Measurements from ENCODE around the gene ARID3B. TPM values are rescaled to one million over a fixed set of nuclear protein-coding genes. Genes with fewer than 3 reads are reported as not detected.
"Not testable (repeated sequence)": the region's sequence is repeated elsewhere in the genome, so short reads cannot be mapped to it uniquely, and the experiment has no call there.

ARID3B gene
- total RNA-seq, 1 donor: 11.0 TPM

DNA sequence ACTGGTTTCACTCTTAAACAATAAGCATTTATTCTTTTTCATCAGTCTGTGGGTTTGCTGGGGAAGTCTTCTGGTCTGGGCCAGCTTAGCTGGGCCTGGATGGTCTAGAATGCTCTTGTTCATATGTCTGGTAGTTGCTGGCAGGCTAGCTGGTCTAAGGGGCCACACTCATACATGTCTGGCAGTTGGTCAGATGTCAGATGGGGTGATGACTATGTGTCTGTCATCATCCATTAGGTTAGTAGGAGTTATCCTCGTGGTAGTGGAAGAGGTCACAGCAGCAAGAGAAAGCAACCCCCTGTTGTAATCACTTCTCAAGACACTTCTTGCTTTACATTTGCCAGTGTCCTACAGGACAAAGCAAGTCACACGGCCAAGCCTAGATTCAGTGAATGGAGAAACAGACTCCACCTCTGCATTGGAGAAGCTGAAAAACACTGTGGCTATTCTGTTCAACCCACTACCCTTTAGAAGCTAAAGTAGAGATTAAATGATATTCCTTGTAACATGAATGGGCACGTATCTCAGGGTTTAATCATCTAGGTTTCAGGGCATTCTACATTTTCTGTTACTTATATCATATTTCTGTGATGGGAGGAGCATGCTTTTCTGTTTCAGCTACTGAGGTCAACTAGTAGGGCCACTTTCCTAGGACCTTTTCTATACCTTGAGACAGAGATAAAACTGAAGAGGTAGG lies 5.5 kb upstream of the ARID3B start:
- DNase-seq (ENCODE audit: low read depth in 2 of 3, low spot score in 2 of 3): no peak

DNA sequence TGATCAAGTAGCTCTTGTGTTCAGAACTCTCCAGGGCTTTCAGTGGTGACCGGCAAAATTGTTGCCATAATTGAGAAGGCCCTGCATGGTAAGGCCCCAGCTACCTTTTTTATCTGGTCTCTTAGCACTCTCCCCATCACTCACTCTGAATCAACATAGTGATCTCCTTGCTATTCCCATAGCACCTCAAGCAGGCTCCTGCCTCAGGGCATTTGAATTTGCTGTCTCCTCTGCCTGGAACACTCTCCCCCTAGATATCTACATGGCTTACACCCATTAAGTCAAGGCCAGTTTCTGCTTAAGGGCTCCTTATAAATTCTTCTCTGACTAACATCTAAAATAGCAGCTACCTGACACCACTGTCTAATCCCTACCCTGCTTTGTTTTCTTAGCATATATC lies 3.3 kb upstream of the ARID3B start:
- no peak for DNase-seq (ENCODE audit: low read depth in 2 of 3, low spot score in 2 of 3)

DNA sequence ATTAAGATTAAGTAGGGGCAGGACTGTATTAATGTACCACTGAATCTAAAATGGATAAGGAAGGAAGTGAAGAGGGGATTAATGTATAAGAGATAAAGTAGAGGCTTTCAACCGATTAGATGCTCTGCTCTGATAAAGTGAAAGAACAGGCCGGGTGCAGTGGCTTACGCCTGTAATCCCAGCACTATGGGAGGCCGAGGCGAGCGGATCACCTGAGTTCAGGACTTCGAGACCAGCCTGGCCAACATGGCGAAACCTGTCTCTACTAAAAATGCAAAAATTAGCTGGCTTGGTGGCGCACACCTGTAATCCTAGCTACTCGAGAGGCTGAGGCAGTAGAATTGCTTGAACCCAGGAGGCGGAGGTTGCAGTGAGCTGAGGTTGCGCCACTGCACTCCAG lies 1.5 kb upstream of the ARID3B start:
- not testable (repeated sequence) for DNase-seq (ENCODE audit: low read depth in 2 of 3, low spot score in 2 of 3)

DNA sequence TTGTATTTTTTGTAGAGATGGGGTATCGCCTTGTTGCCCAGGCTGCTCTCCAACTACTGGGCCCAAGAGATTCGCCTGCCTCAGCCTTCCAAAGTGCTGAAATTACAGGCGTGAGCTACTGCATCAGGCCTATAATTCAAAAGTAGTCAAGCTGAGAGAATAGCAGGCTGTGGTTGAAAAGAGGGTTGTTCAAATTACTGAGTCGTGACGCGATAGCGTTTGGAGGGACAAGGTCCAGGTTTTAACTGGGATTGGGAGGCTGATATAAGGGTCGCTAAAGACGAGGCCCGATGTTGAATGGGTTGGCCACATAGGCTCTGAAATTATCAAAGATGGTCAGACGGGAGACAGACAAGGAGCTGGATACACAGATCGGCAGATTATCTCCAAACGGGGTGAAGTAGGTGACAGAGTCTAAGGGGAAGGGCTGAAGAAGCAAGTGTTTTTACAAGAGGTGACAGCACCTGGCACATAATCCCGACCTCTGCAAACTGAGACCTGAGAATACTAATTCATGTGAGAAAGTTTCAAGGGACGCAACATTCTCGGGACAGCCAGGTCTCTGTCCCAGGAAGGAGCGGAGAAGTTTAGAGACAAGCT lies 759 bp upstream of the ARID3B start:
- DNase-seq (ENCODE audit: low read depth in 2 of 3, low spot score in 2 of 3): peak in 1 of 3 donors; percentile 3

DNA sequence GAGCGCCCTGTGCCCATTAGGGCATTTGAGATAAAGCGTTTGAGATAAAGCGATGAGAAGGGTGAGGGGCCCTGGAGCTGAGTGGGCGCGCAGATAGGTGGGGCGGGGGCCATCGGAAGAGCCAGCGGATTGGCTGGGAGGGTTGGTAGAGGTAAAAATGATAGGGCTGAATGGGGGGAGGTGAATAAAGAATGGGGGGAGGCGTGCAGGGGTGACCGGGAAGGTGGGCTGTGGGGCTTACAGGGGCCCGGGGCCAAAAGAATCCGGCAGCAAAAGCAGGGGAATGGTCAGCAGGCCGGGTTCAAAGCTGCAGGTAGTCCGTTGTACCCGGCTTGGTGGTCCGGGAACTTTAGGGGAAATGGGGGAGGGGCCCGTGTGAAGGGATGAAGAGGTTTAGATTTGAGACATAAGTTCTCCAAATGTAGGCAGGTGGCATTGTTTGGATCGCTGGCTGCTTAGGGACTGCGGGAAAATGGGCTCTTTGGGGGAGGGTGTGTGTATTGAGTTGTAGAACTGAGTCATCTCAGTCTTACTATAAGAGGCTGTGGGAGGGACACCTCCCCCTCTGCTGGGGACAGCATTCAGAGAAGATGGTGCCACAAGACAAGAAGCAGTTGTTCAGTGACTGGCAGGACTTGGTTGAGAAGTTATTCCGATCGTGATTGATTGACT lies 610 bp downstream of the ARID3B start:
- DNase-seq (ENCODE audit: low read depth in 2 of 3, low spot score in 2 of 3): peak; percentile 24 to 66 (median 64)

DNA sequence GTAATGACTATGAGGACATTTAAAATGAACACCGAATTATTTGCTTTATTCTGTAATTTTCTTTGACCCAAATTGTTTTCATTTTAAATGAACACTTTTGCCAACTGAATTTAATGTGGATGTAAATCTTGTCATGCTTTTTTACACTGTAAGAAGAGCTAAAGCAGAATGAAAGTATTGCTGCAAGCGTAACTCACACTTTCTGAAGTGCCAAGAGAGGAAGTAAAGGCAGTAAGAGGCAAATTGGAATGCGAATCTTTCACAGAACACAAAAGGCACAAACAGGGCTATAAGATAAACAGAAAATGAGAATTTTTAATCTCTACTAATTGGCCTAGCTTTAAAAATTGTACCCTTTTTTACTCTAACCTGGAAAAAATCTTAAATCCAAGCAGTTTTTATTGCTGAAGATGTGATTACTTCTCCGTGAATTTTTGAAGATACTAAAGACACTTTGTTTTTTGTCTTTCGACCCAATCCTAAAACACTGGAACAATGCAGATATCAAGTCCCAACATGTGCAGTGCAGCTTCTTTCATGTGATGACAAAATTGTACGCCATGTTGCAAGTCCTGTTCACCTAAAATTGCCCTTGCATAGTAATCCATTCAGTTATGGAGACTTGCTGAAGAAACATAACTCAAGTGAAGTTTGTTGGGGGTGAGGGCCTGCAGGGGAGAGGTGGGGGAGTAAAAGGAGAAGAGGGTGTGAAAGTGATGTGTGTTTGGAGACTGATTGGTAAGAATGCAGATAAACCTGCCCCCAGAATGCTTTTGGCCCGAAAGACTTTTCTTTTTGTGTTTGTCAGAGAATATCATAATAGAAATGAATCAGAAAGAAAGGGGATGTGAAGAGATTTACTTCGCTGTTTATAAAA lies 1.4 kb downstream of the ARID3B start:
- DNase-seq (ENCODE audit: low read depth in 2 of 3, low spot score in 2 of 3): no peak

DNA sequence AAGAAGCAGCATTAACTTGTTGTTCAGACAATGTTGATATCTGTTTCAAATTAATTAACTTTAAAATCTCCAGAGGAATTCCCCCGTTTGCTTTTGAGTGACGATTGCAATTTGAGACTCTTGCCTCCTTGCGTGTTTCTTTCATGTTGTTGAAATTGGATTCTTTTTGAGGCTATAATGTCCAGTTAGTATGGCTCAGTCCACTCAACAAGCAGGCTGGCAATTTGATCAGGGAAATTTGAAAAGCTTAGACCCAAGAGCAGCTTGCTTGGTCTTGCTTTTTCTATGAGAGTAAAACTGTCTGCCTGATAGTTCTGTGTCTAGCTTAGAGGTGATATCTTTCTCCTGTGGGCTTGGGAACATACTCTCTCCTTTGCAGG lies 2.0 kb downstream of the ARID3B start:
- no peak for DNase-seq (ENCODE audit: low read depth in 2 of 3, low spot score in 2 of 3)

DNA sequence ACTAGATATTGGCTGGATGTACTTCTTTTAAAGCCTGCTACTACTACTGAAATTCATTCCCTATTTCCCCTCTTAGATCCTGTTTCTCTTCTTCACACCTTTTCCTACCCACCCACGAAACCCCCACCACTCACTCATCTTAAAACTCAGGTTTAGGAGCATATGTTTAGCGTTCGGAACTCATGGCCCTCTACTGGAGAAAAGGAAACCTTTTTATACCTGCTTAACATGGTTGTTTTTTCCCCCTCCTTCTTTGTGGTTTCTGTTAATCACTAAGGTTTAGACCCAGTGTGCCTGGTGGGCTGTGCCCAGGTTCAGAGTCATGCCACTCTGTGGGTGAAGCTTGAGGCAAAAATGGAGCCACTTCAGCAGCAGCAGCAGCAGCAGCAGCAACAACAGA lies 2.6 kb downstream of the ARID3B start:
- peak in 2 of 3 donors; percentile 37 to 40 for DNase-seq (ENCODE audit: low read depth in 2 of 3, low spot score in 2 of 3)

DNA sequence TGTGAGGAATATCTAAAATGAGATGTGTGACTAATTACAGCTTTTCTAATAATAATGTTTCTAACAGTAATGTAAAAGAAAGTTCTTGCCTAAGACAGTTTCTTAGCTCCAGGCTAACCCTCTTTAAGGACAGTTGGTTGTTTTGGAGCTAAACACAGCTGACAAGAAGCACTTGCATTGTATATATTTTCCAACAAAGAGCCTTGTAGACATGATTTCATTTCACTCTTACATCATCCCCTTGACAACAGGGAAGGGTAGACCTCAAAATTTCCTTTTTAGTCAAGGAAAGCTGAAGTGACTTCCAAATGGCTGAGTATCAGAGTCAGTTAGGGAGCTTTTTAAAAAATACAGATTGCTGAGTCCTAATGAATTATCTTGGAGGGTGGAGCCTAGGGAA lies 4.1 kb downstream of the ARID3B start:
- no peak for DNase-seq (ENCODE audit: low read depth in 2 of 3, low spot score in 2 of 3)

DNA sequence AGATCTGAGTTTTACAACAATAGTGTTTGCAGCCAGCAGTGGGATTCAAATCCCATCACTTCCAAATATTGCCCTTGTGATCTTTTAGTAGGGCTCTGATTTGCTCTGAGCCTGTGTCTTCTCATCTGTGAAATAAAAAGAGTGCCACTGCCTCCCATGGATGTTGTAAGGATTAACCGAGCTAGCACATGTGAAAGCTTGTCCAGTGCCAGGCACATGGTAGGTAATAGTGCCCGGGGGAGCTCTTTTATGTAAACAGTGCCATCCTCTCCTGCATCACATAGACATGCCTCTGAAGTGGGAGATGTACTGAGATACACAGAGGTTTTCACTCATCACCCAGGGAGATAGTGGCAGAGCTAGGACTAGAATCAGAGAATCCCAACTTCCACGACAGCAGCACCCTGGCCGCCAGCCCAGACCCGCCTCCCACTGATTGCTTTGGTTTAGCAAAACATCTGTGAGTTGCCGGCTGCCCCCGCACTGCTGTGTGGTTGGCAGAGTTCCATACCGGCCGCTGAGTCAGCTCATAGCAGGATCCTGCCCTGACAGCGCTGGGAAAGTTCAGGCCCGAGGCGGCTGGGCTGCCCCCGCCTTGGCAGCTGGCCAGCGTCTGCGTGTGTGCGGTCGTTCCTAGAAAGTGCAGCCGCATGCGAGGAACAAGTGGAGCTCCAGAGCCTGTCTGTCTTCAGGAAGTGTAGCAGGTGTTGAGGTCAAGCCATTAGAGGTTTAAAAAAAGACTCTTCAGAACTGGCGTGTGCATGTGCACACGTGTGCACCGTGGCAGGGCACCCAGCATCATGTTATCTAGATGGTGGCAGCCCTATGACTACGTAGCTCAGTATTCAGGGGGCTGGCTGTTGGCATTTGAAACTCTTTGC lies 5.0 kb downstream of the ARID3B start:
- DNase-seq (ENCODE audit: low read depth in 2 of 3, low spot score in 2 of 3): peak; percentile 73 to 99 (median 98)

DNA sequence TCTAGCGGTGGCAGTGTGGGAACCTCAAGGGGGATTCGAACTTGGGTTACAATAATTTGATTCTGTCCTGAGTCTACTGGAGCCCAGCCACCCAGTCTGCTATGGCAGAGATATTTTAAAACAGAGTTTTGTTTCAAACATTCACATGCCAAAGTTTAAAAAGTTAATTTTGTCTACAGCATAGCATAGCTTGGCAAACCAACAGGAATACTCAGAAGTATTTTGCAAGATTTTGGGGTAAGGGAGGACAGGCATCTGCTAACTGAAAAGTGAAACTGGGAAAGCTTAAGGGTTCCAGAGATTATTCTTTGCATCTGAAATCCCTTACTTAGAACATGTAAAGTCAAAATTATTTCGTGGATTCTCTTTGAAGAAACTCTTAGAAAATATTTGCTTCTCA lies 6.6 kb downstream of the ARID3B start:
- no peak for DNase-seq (ENCODE audit: low read depth in 2 of 3, low spot score in 2 of 3)

DNA sequence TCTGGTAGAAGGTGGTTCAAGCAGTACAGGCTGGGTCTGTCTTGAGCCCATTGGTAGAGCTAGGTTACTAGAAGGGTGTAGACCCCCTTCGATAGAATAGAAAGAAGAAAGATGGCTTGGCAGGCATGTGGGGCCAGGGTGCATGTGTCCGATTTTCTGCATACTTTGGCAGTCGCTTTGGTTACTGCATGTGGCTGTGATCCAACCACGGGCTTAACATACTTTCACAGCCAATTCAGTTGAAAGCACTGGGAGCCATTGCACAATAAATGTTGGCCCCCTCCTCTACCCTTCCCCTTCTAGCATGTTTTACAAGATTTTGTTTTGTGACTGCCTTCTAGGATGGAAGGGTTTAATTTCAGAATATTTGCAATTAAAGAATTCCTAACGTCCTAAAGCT lies 7.2 kb downstream of the ARID3B start:
- DNase-seq (ENCODE audit: low read depth in 2 of 3, low spot score in 2 of 3): no peak

DNA sequence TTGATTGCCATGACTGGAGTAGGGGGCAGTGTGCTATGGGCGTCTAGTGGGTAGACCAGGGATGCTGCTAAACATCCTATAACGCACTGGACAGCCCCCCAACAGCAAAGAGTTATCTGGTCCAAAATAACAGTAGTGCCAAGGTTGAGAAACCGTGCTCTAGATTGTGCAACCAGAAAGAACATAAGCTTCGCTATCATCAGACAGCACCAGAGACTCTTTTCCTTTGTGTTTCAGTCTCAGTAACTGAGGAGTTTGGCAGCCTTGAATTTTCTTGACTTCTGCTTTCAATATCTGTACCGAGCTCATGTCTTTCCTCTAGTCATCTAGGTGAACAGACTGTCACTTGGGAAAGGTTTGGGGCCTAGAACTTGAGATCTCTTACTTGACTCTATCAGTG lies 8.8 kb downstream of the ARID3B start:
- DNase-seq (ENCODE audit: low read depth in 2 of 3, low spot score in 2 of 3): no peak

DNA sequence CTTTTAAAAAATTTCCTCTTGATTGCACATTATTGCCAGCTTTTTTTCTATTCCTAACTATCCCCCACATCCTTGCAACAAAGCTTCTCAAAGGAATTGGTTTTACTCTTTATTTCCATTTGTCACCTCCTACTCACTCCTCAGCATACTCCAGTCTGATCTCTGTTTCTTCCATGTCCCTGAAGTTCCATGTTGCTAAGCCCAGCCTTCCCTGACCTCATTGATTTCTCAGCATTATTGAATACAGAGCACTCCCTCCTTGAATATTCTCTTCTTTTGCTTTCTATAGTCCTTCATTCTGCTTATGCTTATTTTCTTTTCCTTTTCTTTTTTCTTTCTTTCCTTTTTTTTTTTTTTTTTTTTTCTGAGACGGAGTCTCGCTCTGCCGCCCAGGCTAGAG lies 10.7 kb downstream of the ARID3B start:
- no peak for DNase-seq (ENCODE audit: low read depth in 2 of 3, low spot score in 2 of 3)

DNA sequence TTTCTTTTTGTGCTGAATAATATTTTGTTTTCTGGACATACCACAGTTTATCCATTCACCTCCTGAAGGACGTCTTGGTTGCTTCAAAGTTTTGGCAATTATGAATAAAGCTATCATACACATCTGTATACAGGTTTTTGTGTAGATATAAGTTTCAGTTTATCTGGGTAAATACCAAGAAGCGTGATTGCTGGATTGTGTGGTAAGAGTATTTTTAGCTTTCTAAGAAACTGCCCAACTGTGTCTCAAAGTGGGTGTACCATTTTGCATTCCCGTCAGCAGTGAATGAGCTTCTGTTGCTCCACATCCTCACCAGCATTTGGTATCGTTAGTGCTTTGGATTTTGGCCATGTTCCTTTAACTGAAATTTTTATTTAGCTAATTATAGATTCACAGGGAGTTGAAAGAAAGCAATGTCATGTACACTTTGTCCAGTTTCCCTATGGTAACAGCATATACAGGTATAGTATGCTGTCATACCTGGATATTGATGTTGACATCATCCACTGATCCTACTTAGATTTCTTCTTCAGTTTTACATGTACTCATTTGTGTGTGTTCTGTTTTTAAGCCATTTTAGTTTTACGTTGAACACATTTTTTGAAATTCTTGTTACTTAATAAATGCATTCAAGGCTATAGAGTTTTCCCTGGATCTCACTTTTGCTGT lies 11.9 kb downstream of the ARID3B start:
- no peak for DNase-seq (ENCODE audit: low read depth in 2 of 3, low spot score in 2 of 3)

DNA sequence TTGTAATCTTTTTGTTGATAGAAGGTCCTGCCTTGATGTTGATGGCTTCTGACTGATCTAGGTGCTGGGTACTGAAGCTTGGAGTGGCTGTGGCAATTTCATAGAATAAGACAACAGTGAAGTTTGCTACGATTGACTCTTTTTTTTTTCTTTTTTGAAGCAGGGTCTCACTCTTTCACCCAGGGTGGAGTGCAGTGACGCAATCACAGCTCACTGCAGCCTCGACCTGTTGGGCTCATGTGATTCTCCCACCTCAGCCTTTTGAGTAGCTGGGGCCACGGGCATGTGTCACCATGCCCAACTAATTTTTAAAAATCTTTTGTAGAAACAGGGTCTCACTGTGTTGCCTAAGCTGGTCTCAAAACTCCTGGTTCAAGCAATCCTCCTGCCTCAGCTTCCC lies 14.2 kb downstream of the ARID3B start:
- DNase-seq (ENCODE audit: low read depth in 2 of 3, low spot score in 2 of 3): no peak

DNA sequence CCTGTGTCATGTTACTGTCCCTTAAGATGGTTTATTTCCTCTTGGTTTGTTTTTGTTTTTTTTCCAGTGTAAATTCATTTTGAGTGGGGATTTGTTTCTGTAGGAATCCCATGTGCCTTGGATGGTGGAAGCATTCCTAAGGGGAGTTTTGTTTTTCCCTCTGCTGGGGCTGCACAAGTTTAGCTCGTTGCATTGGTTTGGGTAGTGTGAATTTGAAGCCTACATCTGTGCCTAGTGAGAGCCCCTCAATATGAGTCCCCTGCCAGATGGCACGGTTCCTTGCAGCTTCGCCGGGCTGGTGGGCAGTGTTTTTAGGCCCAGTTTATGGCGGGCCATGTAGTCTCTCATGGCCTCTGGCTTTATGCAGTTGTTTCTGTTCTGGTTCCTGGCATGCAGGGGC lies 17.7 kb downstream of the ARID3B start:
- no peak for DNase-seq (ENCODE audit: low read depth in 2 of 3, low spot score in 2 of 3)

DNA sequence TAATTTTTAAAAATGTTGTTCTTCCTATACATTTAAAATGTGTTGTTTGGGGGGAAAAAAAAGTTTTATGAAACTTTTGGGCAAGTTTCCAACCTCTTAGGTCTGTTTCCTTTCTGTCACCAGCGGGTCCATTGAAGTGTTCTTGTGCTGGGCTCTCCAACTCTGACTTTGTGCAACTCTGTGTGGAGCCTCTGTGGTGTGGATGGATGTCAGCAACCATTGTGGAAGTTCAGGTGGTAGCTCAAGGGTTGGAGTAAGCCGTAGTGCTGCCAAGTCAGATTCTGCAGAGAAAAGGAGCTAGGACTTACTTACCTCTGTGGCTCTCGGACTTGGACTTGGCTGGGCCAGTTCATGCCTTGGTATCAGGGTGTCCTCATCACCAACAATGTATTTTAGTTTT lies 22.4 kb downstream of the ARID3B start:
- peak in 1 of 3 donors; percentile 11 for DNase-seq (ENCODE audit: low read depth in 2 of 3, low spot score in 2 of 3)

DNA sequence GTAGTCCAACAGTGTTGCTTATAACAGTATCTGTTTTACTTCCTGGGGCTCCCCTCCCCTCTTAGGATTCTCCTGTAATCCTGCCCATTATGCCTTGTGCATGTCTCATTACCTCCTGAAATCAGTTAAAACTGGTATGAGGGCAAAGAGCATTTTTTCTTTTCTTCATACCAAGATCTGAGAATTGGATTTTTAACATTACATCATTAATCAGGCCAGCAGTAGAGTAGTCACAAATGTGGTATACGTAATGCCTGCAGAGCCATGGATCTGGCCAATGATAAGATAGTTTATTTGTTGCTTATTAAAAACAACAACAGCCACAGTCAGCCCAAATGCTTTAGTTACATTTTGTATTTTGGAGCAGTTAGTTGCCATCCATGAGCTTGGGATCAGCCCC lies 23.2 kb downstream of the ARID3B start:
- no peak for DNase-seq (ENCODE audit: low read depth in 2 of 3, low spot score in 2 of 3)

Measured in hematopoietic multipotent progenitor cell (in vitro differentiated cells).